Prostate gland (tissue), 2 donors: ENCODE measurements around the gene KIF21B. TPM values are rescaled to one million over a fixed set of nuclear protein-coding genes. Genes with fewer than 3 reads are reported as not detected.

Experiments
- DNase-seq: peaks from one replicate; pipeline ENCODE4 v3.0.0-alpha.2; 2019; ENCODE audit warnings: low spot score
- H3K27ac ChIP-seq, 2 donors: fragments of 200-600 bp; sonication (generic); 2 replicates each; pipeline ENCODE4 v1.5.1; 2017 to 2019
- H3K27me3 ChIP-seq: fragments of 200-600 bp; sonication (generic); replicated peaks from 2 replicates; pipeline ENCODE4 v1.5.1; 2019; ENCODE audit not compliant: insufficient read depth
- H3K36me3 ChIP-seq, 2 donors: fragments of 200-600 bp; sonication (generic); 1 replicate in 1 of 2; 2 replicates in 1 of 2; pipeline versions ENCODE4 v1.5.1 to v1.8.1; 2017 to 2019
- H3K4me1 ChIP-seq: fragments of 200-600 bp; sonication (generic); replicated peaks from 2 replicates; pipeline ENCODE4 v1.5.1; 2019
- H3K4me3 ChIP-seq, 2 donors: fragments of 200-600 bp; sonication (generic); 2 replicates each; pipeline ENCODE4 v1.5.1; 2017 to 2019
- H3K9me3 ChIP-seq: fragments of 200-600 bp; sonication (generic); 2 replicates; pipeline ENCODE4 v1.5.1; 2017
- POLR2A ChIP-seq: fragments of 450-650 bp; IDR thresholded peaks from one replicate; pipeline ENCODE4 v1.6.1; 2016; ENCODE audit warnings: antibody characterized with exemption, mild to moderate bottlenecking
- POLR2AphosphoS5 ChIP-seq: sonication (generic); formaldehyde crosslinking; IDR thresholded peaks from one replicate; pipeline ENCODE4 v1.6.1; 2017; ENCODE audit warnings: antibody characterized with exemption
- WGBS: methylation state at CpG from one replicate; pipeline ENCODE4 v1.1.5; 2018; 5-methylcytosine and 5-hydroxymethylcytosine counted together
- intact Hi-C: fragments of 100-400 bp; cut with DNase I; formaldehyde crosslinking; loops from one replicate; pipeline ENCODE4 v1.14.2; 2022
- total RNA-seq, 2 donors: library from RNA; depleted of rRNA; stranded (reverse); fragments of >200 nt; gene quantifications; one replicate each; pipeline ENCODE4 v1.1.0, GENCODE V29; 2016
- TF ChIP-seq, protein P1 (sequence below), 4 experiments: fragments of 200-600 bp in 2 of 4; fragments of 450-650 bp in 2 of 4; sonication (generic) in 2 of 4; IDR thresholded peaks; 1 replicate in 3 of 4; 2 replicates in 1 of 4; pipeline ENCODE4 v1.5.1; 2016 to 2019; ENCODE audit warnings: antibody characterized with exemption in 4 of 4, mild to moderate bottlenecking in 2 of 4, moderate library complexity in 2 of 4

KIF21B gene
- total RNA-seq, 2 donors from 2014 or later = 0.46 to 10.5 TPM

DNA sequence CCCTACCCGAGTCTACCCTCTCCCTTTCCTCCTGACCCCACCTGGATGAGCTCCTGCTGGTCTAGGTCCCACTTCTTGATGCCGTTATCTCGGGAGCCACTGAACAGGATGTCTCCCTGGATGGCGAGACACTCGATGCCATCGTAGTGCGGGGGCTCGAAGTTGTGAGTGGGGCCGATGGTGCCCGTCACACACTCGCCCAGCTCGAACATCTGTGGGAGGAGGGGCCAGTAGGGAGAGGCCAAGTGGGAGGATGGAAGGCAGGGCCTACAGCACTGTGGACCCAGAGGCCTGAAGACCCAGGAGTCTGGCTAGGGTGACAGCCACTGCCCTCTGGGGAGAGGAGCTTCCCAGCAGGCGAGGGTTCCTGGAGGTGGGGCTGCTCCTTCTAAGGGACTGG lies 48.1 kb downstream of the KIF21B start:
- no peak for DNase-seq
- intact Hi-C loops = no loop called here
- WGBS = 95% methylated on average over 13 of the region's 13 CpGs
- Histone ChIP-seq H3K36me3 (no peaks in the 10 kb centered on the region), H3K4me1 (no peaks in the 10 kb centered on the region), H3K27me3 (no peaks in the 10 kb centered on the region), H3K9me3 (no peaks in the 10 kb centered on the region), H3K27ac (no peak overlapping the region), H3K4me3 (no peak overlapping the region)
- TF ChIP-seq POLR2A = no peak
- TF ChIP-seq, protein P1, sequence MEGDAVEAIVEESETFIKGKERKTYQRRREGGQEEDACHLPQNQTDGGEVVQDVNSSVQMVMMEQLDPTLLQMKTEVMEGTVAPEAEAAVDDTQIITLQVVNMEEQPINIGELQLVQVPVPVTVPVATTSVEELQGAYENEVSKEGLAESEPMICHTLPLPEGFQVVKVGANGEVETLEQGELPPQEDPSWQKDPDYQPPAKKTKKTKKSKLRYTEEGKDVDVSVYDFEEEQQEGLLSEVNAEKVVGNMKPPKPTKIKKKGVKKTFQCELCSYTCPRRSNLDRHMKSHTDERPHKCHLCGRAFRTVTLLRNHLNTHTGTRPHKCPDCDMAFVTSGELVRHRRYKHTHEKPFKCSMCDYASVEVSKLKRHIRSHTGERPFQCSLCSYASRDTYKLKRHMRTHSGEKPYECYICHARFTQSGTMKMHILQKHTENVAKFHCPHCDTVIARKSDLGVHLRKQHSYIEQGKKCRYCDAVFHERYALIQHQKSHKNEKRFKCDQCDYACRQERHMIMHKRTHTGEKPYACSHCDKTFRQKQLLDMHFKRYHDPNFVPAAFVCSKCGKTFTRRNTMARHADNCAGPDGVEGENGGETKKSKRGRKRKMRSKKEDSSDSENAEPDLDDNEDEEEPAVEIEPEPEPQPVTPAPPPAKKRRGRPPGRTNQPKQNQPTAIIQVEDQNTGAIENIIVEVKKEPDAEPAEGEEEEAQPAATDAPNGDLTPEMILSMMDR (IDR thresholded peaks at IDR 0.05) = no peak

DNA sequence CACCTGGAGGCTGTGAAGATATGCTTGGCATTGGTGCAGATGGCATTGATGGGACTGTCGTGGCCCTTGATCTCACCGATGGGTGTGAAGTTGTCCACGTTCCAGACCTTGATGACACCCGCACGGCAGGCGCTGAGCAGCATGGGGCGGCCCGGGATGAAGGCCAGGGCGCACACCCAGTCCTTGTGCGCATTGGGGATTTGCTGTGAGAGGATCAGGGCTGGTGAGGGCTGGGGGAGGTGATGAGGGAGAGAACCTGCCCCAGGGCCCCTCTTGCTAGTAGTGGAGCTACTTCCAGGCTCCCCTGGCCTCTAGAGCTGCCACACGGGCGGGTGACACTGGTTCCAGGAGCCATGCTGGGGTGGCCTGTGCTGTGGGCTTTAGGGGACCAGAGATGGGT lies 48.8 kb downstream of the KIF21B start:
- TF ChIP-seq POLR2A (no peak), POLR2AphosphoS5 (no peak)
- TF ChIP-seq, protein P1 (IDR thresholded peaks at IDR 0.05) = no peak
- H3K9me3 ChIP-seq = no peaks in the 10 kb centered on the region
- DNase-seq = no peak
- intact Hi-C loops = loop anchor here (5.0 kb wide), 2 partner anchors 68 to 248 kb away; no protein-coding TSS in a partner anchor
- H3K36me3 ChIP-seq = no peaks in the 10 kb centered on the region
- H3K4me1 ChIP-seq = no peaks in the 10 kb centered on the region
- no peaks in the 10 kb centered on the region for H3K27me3 ChIP-seq
- no peak overlapping the region for H3K27ac ChIP-seq
- WGBS = 97% methylated on average over 12 of the region's 12 CpGs
- H3K4me3 ChIP-seq = no peak overlapping the region

DNA sequence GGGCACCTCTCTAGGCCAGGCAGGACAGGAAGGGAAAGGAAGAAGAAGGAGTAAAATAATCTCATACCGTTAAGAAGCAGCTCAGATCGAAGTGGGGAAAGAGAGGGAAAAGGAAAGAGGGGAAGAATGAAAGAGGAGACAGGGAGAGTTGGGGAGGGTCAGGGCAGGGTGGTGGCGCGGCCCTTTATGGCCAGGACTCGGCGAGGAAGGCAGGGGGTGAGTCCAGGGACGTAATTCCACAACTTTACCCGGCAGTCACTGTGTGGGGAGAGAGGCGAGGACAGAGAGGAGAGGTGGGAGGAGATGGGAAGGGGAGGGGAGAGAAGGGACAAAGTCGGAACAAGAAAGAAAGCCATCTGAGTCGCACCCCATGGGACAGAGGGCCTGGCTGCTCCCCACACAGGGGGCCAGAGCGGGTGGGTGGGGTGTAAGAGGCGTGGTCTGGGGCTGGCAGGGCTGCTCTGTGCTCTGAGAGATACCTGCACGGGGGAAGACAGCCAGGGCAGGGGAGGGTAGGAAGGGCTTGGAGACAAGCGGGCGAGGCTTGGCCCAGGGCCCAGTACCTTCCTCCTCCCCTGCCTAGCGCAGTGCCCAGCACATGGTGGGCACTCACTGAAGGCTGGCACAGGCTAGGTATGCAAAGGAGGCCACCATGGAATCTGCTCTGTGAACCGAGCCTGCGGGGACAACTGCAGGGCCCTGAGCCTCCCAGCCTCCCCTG lies 49.4 kb downstream of the KIF21B start:
- Histone ChIP-seq H3K9me3 (no peaks in the 10 kb centered on the region), H3K4me1 (no peaks in the 10 kb centered on the region), H3K36me3 (no peaks in the 10 kb centered on the region), H3K4me3 (no peak overlapping the region), H3K27me3 (no peaks in the 10 kb centered on the region), H3K27ac (no peak overlapping the region)
- intact Hi-C loops = loop anchor here (5.0 kb wide), 2 partner anchors 68 to 248 kb away; no protein-coding TSS in a partner anchor
- 65% methylated on average over 19 of the region's 19 CpGs for WGBS
- TF ChIP-seq POLR2A (no peak), POLR2AphosphoS5 (no peak)
- TF ChIP-seq, protein P1 (IDR thresholded peaks at IDR 0.05) = no peak
- no peak for DNase-seq

DNA sequence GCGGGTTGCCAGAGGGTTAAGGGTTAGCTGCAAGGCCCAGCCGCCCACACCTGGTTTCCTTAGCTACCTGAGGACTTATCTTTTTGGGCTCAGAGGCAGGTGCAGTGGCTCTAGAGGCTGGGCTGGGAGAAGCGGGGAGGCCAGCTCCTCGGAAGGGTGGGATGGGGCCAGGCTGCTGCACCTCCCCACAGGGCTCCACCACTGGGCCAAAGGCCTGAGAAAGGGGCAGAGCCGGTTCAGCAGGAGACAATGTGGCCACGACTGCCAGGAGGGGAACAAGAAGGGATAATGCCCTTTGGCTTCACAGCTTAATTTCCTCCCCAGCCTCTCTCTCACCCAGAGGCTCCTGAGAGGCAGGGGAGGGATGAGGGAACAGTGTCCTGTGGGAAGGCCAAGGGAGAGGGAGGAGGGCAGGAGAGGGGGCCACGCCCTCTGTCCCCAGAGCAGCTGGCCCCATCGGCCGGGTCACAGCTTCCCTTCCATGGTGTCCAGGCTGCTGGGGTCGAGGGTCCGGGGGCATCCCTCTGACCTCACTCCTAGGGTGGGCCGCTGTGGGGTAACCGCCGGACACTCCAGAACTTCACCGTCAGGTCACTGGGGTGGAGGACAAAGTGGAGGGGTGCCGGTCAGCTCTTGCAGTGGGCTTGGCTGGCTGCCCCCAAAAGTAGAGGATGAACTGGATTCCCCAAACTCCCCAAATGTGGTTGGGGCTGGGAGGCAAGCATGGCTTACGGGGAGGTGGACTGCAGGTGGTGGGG lies 50.4 kb downstream of the KIF21B start:
- WGBS = 88% methylated on average over 17 of the region's 17 CpGs
- DNase-seq = no peak
- no peak overlapping the region for H3K27ac ChIP-seq
- H3K4me1 ChIP-seq = no peaks in the 10 kb centered on the region
- no peaks in the 10 kb centered on the region for H3K36me3 ChIP-seq
- intact Hi-C loops = loop anchor here (5.0 kb wide), 2 partner anchors 69 to 249 kb away; no protein-coding TSS in a partner anchor
- TF ChIP-seq POLR2AphosphoS5 (no peak), POLR2A (no peak)
- TF ChIP-seq, protein P1 (IDR thresholded peaks at IDR 0.05) = no peak
- H3K4me3 ChIP-seq = no peak overlapping the region
- no peaks in the 10 kb centered on the region for H3K9me3 ChIP-seq
- H3K27me3 ChIP-seq = no peaks in the 10 kb centered on the region
